ENCODE measurements around the gene ELL2.

ELL2 gene

DNA sequence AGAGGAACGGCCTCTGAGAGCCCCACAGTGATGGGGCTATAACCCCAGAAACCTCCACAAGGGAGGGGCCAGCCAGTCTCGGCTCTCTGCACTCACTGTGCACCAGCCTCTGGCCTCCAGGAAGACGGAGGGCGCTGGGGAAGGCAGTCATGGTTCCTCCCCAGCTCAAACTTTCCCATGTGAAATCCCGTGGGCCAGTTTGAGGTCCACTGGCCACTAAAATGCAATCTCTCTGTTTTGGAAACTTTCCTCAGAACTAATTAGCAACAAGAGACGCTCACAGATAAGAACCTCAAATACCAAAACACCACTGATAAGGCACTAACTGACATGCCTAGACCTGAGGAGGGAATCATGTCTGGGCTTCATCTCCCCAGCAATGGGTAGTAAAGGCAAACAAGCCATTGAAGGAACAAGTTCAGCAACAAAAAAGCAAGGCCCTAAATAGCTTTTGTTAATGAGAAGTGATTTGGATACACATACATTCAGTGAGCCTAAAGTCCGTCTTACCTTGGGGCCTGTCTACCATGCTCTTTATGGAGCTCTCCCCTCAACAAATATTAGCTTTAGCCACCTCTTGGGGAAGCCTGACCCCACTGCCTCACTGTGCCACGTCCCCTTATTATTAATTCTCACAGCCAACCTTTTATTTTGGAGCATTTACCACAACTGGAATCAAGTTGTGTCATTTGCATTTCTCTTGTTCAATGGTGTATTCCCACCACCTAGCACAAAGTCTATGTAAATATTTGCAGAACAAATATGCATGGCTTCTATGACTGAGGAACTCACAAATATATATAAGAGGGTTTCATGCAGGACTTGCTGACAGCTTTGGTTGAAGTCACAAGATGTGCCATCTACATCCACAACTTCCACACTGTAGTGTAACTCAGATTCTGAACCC is 83.0 kb downstream of the ELL2 start:
- H3K4me3 ChIP-seq (ENCODE audit: control insufficient read depth, low read depth, low read length): no peak overlapping the region
- no peak for DNase-seq (ENCODE audit: low read depth)
- TF ChIP-seq, protein P1, sequence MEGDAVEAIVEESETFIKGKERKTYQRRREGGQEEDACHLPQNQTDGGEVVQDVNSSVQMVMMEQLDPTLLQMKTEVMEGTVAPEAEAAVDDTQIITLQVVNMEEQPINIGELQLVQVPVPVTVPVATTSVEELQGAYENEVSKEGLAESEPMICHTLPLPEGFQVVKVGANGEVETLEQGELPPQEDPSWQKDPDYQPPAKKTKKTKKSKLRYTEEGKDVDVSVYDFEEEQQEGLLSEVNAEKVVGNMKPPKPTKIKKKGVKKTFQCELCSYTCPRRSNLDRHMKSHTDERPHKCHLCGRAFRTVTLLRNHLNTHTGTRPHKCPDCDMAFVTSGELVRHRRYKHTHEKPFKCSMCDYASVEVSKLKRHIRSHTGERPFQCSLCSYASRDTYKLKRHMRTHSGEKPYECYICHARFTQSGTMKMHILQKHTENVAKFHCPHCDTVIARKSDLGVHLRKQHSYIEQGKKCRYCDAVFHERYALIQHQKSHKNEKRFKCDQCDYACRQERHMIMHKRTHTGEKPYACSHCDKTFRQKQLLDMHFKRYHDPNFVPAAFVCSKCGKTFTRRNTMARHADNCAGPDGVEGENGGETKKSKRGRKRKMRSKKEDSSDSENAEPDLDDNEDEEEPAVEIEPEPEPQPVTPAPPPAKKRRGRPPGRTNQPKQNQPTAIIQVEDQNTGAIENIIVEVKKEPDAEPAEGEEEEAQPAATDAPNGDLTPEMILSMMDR (IDR thresholded peaks at IDR 0.05; ENCODE audit: control insufficient read depth, insufficient read depth, low read depth, low read length, missing control alignments): no peak

DNA sequence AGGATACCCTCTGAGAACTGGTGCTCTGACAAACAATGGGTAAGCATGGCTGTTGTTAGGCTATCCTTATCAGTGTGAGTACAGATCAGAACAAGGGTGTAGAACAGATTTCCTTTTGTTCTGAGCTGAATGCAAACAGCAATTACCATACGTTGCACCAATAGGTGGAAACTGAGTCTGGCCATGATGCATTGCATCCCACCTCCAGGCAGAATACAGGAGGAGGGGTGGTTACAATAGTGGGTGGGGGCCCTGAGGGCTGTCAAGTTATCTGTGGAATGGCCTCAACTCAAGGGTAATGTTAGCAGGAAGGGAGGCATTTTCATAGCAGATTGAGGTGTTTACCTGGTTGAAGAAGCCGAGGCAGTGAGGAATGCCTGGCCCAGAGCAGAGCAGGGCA is 84.9 kb downstream of the ELL2 start:
- H3K4me3 ChIP-seq (ENCODE audit: control insufficient read depth, low read depth, low read length): no peak overlapping the region
- DNase-seq (ENCODE audit: low read depth): no peak
- TF ChIP-seq, protein P1 (IDR thresholded peaks at IDR 0.05; ENCODE audit: control insufficient read depth, insufficient read depth, low read depth, low read length, missing control alignments): no peak

DNA sequence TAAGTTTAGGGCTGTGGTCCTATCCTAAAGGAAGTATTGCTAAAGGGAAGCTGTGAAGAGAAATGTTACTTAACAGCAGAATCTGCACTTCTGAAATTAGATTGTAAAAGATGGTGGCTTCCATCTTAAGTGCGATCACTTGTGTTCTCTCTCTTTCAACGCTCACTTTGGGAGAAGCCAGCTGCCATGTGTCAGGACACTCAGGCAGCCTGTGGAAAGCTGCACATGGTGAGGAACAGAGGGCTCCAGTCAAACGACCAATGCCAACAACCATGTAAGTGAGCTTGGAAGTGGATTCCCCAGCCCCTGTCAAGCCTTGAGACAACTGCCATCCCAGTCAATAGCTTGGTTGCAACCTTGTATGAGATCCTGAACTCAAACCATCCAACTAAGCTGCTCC is 87.4 kb downstream of the ELL2 start:
- H3K4me3 ChIP-seq (ENCODE audit: control insufficient read depth, low read depth, low read length): no peak overlapping the region
- TF ChIP-seq, protein P1 (IDR thresholded peaks at IDR 0.05; ENCODE audit: control insufficient read depth, insufficient read depth, low read depth, low read length, missing control alignments): no peak
- DNase-seq (ENCODE audit: low read depth): no peak

DNA sequence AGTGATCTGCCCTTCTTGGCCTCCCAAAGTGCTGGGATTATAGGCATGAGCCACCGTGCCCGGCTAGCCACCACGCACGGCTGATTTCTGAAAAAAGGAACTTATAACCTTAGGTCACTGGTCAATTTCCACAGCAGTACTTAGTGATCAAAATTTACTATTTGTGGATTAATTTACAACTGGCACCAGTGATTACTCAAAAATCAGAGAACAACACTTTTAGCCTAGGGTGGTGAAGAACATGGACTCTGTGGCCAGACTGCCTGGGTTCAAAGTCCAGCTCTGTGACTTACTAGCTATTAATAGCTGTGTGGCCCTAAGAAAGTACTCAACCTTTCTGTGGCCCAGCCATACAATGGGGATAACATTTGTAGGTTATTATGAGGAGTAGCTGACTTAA is 88.3 kb downstream of the ELL2 start:
- no peak overlapping the region for H3K4me3 ChIP-seq (ENCODE audit: control insufficient read depth, low read depth, low read length)
- DNase-seq (ENCODE audit: low read depth): no peak
- TF ChIP-seq, protein P1 (IDR thresholded peaks at IDR 0.05; ENCODE audit: control insufficient read depth, insufficient read depth, low read depth, low read length, missing control alignments): no peak

DNA sequence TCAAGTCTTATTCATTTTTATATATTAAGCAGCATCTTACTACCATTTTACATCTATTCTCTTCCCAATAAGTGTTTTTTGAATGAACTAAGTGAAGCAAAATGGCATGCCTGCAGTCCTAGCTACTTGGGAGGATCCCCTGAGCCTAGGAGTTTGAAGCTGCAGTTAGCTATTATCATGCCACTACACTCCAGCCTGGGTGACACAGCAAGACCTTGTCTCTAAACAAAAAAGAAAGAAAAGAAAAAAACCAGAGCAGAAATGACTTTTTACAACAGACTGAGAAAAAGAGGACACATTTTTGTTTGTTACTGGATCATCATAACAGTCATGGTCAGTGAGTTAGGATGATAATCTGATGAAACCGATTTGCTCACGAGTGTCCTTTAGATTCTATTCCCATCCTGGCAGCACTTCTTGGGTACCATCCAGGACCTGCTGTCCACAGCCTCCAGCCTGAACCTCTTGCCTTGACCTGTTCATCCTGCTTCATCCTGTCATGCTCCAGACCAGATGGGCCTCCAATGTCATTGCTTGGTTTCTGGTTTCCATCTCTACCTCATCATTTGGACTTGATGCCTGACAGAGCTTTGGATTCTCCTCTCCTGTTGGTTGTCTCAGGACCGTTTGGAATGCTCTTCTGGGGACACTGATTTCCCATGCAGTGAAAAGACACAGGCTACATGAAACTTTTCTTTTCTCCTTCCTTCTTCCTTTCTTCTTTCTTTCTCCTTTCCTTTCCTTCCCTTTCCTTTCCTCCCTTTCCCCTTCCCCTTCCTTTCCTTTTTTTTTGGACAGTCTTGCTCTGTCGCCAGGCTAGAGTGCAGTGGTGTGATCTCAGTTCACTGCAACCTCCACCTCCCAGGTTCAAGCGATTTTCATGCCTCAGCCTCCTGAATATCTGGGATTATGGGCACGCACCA is 89.0 kb downstream of the ELL2 start:
- TF ChIP-seq, protein P1 (IDR thresholded peaks at IDR 0.05; ENCODE audit: control insufficient read depth, insufficient read depth, low read depth, low read length, missing control alignments): no peak

DNA sequence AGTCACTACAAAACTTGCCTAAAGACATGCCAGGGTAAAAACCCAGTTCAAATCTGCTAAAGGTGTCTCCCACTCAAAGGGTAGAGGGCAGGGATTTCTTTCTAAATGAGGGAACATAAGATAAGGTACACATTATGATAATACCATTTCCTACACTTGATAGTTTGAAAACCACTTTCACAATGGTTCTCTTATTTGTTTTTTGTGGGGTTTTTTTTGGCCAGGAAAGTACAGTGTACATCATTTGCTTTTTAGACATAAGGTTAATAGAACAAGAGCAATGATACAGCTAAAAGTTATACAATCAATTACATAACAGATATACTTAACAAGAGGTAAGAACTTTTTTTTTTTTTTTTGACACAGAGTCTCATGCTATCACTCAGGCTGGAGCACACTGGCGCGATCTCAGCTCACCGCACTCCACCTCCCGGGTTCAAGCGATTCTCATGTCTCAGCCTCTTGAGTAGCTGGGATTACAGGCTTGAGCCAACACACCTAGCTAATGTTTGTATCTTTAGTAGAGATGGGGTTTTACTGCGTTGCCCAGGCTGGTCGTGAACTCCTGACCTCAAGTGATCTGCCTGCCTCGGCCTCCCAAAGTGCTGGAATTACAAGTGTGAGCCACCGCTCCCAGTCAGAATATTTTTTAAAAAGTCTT is 90.4 kb downstream of the ELL2 start:
- no peak overlapping the region for H3K4me3 ChIP-seq (ENCODE audit: control insufficient read depth, low read depth, low read length)
- DNase-seq (ENCODE audit: low read depth): no peak
- TF ChIP-seq, protein P1 (IDR thresholded peaks at IDR 0.05; ENCODE audit: control insufficient read depth, insufficient read depth, low read depth, low read length, missing control alignments): no peak

More for the DNA sequence above, 89.0 kb downstream of the ELL2 start:
- no peak overlapping the region for H3K4me3 ChIP-seq (ENCODE audit: control insufficient read depth, low read depth, low read length)
- no peak for DNase-seq (ENCODE audit: low read depth)

All from AG09309 (cell line).